ENCODE results near the gene MBNL2. TPM values are rescaled to one million over a fixed set of nuclear protein-coding genes. Genes with fewer than 3 reads are reported as not detected.

The MBNL2 gene
- total RNA-seq, 2 donors from 2014 or later: 31.4 to 50.1 TPM

DNA sequence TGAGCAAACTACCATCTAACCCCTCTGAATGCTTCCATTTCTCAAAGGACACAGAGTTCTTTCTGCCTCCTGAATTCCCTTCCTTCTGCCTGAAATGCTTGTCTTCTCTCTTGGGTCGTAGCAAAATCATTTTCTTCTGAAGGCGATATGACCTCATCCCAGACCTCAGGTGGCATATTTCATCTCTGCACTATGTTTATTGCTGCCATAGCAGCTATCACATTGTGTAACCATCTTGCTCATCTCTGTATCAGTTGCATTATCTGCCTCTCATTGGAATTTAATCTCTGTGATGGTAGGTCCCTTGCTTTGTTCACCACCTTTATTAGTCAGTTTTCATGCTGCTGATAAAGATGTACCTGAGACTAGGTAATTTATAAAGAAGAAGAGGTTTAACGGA lies 179.3 kb downstream of the MBNL2 start:
- ATAC-seq: no peak
- no peak for DNase-seq
- intact Hi-C loops (cut with DNase I, micrococcal nuclease): no loop called here

- DNase-seq (no peak), ATAC-seq (peak; percentile 26)
- intact Hi-C loops (cut with DNase I, micrococcal nuclease): no loop called here
These were observed 182.0 kb downstream of the MBNL2 start for GRCh38 chr13:97403893-97404750.

DNA sequence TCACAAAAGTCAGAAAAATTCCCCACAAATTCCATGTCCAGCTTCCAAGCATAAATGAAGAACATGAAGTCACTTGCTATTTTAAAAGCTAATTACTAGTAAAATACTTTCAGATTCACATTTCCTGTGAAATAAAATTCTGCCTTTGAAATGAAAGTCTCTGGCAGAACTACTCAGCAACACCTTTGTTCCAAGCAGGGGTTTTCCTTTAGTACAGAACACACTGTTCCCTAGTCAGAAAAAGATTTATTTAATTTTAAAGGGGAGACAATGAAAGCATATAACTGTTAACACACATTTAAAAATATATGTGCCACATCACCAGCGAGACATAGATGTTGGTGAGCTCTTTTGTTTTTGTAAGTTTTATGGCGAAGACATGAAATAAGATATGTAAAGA lies 185.4 kb downstream of the MBNL2 start:
- ATAC-seq (no peak), DNase-seq (no peak)
- intact Hi-C loops (cut with DNase I, micrococcal nuclease): no loop called here

DNA sequence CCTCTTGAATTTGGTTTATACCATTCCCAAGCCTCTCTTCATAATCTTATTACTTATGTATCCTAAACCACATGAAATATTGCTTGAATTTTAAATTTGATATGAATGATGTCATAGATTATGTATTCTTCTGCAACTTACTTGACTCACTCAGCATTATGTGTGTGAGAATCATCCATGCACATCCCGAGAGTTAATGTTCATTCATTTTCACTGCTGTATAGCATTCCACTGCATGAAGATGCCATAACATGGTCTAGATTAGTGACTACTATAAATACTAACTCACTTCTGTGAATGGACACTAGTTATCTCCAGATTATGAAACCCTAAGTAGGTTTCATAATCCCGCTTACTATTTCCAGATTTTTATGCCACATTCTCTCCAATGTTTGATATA lies 186.8 kb downstream of the MBNL2 start:
- no peak for DNase-seq
- no peak for ATAC-seq
- intact Hi-C loops (cut with DNase I, micrococcal nuclease): no loop called here

DNA sequence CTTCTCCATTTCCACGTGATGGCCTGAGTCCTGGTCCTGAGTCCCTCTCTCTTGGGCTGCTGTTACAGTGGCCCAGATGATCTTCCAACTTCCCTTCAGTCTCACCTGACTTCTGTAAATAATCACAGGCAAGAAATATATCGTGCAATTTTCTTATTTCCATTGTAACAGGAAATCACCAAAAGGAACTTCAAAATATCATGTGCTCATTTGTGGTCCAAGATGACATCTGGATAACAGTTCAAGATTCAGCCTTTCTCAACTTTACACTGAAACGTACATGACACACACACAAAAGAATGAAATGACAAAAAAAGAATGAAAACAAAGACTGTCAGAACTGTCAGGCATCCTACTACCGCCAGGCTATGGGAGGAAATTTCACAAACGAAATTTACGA lies 189.9 kb downstream of the MBNL2 start:
- DNase-seq (no peak), ATAC-seq (no peak)
- intact Hi-C loops (cut with DNase I, micrococcal nuclease): no loop called here

DNA sequence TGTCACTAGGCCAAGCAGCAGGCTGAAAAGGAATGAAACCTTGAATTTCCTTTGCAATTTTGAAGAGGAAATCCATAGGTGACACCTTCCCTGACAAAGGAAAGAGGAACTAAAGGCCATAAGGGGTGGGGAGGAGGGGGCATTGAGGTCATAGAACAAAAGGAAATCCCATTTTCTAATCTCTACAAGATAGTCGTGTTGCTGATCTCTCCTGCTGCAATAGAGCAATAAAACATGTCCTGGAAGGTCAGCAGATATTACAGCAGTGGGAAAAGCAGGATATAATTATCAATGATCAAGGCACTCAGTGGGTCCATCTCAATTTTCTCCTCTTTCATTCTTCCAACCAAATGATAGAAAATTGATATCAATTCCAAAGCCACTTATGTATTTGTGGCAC lies 191.6 kb downstream of the MBNL2 start:
- peak; percentile 81 for ATAC-seq
- intact Hi-C loops (cut with DNase I, micrococcal nuclease): no loop called here

DNA sequence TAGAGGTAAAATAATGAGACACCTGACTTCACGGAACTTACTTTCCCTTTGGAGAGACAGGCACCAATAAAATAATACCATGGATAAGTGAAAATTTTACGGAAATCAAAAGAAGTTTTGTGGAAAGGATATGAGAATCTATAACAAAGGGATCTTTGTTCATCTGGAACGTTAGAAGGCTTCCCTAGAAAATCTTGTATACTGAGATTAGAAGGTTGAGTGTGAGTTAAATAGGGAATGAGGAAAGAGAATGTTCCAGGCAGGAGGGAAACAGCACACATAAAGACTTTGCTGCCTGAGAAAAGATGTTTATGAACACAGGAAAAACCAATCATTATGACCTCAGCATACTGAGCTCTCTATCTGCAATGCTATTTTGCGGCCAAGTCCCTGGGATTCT lies 192.3 kb downstream of the MBNL2 start:
- DNase-seq (no peak), ATAC-seq (peak; percentile 59)
- intact Hi-C loops (cut with DNase I, micrococcal nuclease): no loop called here

More for the DNA sequence above, 191.6 kb downstream of the MBNL2 start:
- DNase-seq: no peak

DNA sequence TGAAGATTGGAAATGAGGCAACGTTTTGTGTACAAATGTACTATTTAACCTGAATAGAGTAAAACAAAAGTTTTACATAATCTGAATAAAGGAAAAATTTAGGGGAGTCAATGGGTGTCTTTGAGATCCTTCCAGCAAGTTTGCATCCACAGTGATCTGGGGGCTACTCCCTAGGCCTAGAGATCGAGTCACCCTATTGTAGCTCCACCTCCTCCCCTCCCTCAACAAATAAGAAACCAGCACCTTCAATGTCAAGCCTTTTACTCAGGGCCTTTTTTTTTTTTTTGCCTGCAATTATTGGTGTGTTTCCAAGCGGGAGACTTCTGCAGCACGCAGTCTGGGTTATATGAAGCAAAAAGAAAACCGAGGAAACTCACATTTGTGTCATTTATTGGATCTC lies 195.6 kb downstream of the MBNL2 start:
- DNase-seq (no peak), ATAC-seq (no peak)
- intact Hi-C loops (cut with DNase I, micrococcal nuclease): no loop called here

- intact Hi-C loops (cut with DNase I, micrococcal nuclease): no loop called here
- ATAC-seq: peak; percentile 96
- DNase-seq: peak in 1 of 2 donors; percentile 11
These were observed 200.3 kb downstream of the MBNL2 start for GRCh38 chr13:97422118-97423054.

DNA sequence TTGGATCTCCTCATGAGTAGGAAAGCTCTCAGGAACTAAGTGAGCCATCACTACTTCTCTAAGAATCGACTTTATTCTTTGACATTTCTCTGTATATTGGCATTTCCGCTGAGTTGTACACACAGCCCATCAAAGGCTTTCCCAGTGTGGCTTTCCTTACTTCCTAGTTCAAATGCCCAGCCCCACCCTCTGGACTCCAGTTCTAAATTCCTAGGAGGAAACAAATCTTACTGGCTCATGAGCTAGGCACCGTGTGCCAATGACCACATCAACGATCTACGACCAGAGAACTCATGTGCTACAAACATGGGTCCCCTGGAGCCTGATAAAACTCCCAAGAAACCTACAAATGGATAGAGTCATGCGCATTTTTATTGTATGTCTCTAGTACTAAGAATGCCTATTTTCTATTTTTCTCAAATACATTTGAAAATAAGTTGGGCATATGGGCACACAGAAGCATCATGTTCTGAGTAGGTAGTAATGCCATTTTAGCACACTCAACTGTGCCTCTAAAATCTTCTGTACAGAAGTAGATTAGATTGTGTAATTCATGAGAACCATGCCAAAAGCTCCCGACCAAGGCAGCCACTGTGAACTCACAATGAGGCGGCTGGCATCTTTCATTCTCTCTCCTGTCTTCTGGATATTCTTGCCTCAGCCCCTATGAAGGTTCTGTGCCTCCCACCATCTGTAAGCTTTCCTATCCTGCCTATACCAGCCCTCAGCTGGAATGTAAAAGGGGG lies 201.3 kb downstream of the MBNL2 start:
- ATAC-seq: peak; percentile 67
- intact Hi-C loops (cut with DNase I, micrococcal nuclease): no loop called here

GRCh38 chr13:97425590-97425989 lies 203.5 kb downstream of the MBNL2 start:
- intact Hi-C loops (cut with DNase I, micrococcal nuclease): no loop called here
- ATAC-seq (no peak), DNase-seq (no peak)

More for the DNA sequence above, 201.3 kb downstream of the MBNL2 start:
- no peak for DNase-seq

GRCh38 chr13:97426695-97427094 lies 204.6 kb downstream of the MBNL2 start:
- DNase-seq (no peak), ATAC-seq (no peak)
- intact Hi-C loops (cut with DNase I, micrococcal nuclease): no loop called here

DNA sequence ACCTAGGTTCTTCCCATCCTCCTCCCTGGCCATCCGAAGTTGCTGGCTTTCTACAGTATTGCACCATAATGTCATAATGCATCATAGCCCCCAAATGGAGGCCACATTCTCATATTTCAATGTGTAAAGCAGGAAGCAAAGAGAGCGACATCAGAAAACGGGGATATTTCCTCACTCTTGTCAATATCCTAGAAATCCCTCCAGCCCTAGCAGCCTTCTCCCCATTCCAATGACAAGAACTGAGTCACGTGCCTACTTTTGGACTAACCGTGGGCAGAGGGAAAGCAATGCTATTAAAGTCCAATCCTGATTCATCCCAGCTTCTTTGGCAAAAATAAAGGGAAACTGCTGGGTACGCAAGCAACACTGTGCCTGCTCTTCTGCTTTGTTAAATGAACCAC lies 207.5 kb downstream of the MBNL2 start:
- DNase-seq (no peak), ATAC-seq (no peak)
- intact Hi-C loops (cut with DNase I, micrococcal nuclease): loop anchor here in 1 of 2 donors (10.0 kb wide), 1 partner anchor 205 kb away; the partner anchor contains the start of gene MBNL2

DNA sequence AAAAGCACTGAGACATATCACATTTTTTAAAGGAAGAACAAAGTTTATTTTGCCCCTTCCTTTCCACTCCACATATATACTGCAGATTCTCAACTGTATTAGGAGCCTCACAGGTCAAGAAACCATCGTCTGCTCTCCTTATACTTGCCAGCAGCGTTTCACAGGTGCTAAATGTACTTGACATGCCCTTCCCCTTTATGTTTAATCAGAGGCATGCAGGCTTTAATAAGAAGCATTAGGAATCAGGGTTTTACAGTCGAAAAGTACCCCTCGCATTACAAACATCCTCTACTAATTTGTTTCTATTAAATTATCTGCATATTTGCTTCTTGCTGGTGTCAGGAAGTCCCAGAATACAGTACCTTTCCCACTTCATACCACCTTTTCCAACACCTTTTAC lies 208.2 kb downstream of the MBNL2 start:
- DNase-seq: no peak
- intact Hi-C loops (cut with DNase I, micrococcal nuclease): loop anchor here in 1 of 2 donors (10.0 kb wide), 1 partner anchor 205 kb away; the partner anchor contains the start of gene MBNL2
- no peak for ATAC-seq

GRCh38 chr13:97431171-97431764 lies 209.1 kb downstream of the MBNL2 start:
- DNase-seq: no peak
- ATAC-seq: peak; percentile 6
- intact Hi-C loops (cut with DNase I, micrococcal nuclease): loop anchor here in 1 of 2 donors (10.0 kb wide), 1 partner anchor 206 kb away; the partner anchor contains the start of gene MBNL2

- DNase-seq: no peak
- ATAC-seq: no peak
These were observed 210.2 kb downstream of the MBNL2 start for GRCh38 chr13:97432232-97432916.

DNA sequence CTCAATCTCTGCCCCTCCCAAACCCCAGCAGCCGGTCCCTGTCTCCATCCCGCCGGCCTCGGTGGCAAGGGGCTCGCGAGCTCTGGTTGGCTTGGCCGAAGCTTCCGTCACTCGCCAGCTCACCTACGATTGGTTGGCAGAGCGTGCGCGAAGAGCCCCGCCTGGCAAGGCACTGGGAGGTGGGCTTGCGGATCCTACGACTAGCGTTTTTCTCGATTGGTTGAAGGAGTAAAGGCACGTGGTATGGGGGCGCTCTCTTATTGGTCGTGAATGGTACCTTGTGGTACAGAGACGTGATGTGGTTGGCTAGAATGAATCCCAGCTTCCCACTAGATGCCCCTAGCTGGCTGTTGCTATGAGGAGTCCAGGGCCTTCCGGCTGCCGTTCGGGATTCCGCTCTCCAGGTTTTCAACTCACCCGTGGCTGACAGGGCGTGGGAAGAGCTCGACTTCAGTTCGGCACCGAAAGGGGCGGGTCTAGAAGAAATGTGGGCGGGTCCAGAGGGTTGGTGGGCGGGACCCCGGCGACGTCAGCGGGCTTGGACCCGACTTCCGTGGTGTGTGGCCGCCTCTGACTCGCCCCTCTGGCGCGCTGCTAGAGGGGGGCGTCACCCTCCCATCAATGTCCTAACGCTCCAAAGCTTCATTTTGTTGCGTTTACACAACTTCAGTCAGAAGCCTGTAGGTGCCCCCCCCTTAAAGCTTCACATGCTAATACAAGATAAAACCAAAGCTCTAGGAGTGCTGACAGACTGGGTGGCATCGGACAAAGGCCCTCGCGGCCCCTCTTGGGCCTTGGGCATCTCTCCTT lies 211.0 kb downstream of the MBNL2 start:
- DNase-seq: peak; percentile 98 to 99
- ATAC-seq: peak; percentile 83
- intact Hi-C loops (cut with DNase I, micrococcal nuclease): loop anchor here in 1 of 2 donors (10.0 kb wide), 1 partner anchor 208 kb away; the partner anchor contains the start of gene MBNL2

More at GRCh38 chr13:97432232-97432916, 210.2 kb downstream of the MBNL2 start:
- intact Hi-C loops (cut with DNase I, micrococcal nuclease): loop anchor here in 1 of 2 donors (10.0 kb wide), 1 partner anchor 208 kb away; the partner anchor contains the start of gene MBNL2
